ENCODE results near the gene BCO1. TPM values are rescaled to one million over a fixed set of nuclear protein-coding genes. Genes with fewer than 3 reads are reported as not detected.

BCO1 gene
- total RNA-seq, 4 donors from 2014 or later = 0.26 TPM; not detected in 3

DNA sequence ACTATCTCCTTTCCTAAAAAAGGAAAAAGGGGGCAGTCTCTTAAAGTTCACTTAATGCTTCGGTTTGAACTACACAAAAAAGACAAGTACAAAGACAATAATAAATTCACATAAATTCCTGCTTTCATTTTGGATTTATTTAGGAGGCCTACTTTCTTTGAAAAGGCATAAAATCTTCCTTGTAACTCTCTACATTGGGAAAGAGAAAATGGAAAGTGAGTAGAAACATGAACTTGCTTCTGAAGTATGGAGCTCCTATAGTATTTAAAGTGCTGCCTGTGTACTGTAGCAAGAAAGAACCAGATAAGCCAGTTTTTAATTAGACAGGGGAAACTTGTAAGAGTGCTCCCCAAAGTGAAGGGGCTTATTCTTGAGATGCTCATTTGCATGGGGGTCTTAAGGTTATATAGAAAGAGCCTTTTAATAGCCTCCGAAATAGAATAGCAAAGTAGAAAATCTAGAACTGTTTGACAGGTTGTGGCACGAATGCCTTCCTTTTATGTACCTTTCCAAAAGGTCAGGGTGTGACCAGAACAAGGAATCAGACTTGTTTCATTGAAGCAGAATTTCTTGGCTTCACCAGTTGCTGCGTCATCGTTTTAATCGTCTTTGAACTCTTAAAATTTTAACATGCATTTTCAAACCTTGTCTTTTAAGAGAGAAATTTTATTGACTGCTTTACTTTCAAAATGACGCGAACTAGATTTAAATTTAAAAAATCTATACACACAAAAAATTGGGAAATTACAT is 89.1 kb downstream of the BCO1 start:
- H3K4me3 ChIP-seq = peak overlapping the region; percentile 4
- TF ChIP-seq POLR2AphosphoS5 (IDR thresholded peaks at IDR 0.05) (no peak), POLR2A (IDR thresholded peaks at IDR 0.05) (no peak), EP300 (IDR thresholded peaks at IDR 0.05) (no peak)
- TF ChIP-seq, protein P1, sequence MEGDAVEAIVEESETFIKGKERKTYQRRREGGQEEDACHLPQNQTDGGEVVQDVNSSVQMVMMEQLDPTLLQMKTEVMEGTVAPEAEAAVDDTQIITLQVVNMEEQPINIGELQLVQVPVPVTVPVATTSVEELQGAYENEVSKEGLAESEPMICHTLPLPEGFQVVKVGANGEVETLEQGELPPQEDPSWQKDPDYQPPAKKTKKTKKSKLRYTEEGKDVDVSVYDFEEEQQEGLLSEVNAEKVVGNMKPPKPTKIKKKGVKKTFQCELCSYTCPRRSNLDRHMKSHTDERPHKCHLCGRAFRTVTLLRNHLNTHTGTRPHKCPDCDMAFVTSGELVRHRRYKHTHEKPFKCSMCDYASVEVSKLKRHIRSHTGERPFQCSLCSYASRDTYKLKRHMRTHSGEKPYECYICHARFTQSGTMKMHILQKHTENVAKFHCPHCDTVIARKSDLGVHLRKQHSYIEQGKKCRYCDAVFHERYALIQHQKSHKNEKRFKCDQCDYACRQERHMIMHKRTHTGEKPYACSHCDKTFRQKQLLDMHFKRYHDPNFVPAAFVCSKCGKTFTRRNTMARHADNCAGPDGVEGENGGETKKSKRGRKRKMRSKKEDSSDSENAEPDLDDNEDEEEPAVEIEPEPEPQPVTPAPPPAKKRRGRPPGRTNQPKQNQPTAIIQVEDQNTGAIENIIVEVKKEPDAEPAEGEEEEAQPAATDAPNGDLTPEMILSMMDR (IDR thresholded peaks at IDR 0.05) = no peak
- H3K9me3 ChIP-seq = no peaks in the 10 kb centered on the region
- 48% methylated on average over 8 of the region's 8 CpGs for WGBS
- H3K27me3 ChIP-seq = no peaks in the 10 kb centered on the region
- H3K36me3 ChIP-seq = no peaks in the 10 kb centered on the region
- no peak for DNase-seq (ENCODE audit: low spot score in 2 of 2)
- peak overlapping the region; percentile 83 for H3K27ac ChIP-seq
- peaks cover 42% of the 10 kb centered on the region for H3K4me1 ChIP-seq

DNA sequence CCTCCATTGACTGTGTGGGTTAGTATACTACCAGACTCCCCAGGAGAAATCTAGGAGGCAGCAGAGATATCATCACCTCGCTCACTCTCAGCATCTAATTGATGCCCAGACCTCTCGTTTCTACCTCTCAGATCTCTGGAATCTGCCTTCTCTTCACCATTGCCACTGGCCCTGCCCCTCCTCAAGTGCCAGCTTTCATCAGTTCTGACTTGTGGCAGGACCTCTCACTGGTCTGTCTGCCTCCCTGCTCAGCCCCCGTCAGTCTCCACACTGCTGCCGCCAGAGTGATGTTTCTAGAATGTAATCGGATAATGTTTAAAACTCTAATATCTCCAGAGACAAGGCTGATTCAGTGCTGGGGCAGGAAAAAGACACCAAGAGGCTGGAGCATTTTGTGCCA is 91.5 kb downstream of the BCO1 start:
- no peaks in the 10 kb centered on the region for H3K9me3 ChIP-seq
- 56% methylated on average over 5 of the region's 5 CpGs for WGBS
- no peaks in the 10 kb centered on the region for H3K36me3 ChIP-seq
- no peak for TF ChIP-seq POLR2AphosphoS5 (IDR thresholded peaks at IDR 0.05)
- TF ChIP-seq, protein P1 (IDR thresholded peaks at IDR 0.05) = no peak
- no peak for TF ChIP-seq EP300 (IDR thresholded peaks at IDR 0.05)
- TF ChIP-seq POLR2A (IDR thresholded peaks at IDR 0.05) = no peak
- H3K4me1 ChIP-seq = peaks cover 35% of the 10 kb centered on the region
- H3K27ac ChIP-seq = no peak overlapping the region
- H3K4me3 ChIP-seq = no peak overlapping the region
- no peak for DNase-seq (ENCODE audit: low spot score in 2 of 2)
- H3K27me3 ChIP-seq = no peaks in the 10 kb centered on the region

DNA sequence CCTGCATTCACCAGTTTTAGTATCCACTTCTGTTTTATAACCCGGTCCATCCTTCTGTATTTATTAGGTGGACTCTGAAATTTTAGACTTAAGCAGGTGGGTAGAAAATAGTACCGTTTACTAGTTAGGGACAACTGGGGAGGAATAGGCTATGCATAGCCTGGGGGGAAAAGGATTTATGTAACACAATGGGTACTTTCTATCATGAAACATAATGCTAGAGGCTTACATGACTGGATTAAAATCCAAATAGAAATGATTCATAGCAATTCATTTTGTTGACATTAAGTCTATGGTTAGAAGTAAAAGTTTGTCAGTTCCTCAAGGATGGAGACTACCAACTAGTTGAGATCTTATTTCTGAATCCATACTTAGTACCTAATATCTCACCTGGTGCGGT is 94.9 kb downstream of the BCO1 start:
- H3K36me3 ChIP-seq = no peaks in the 10 kb centered on the region
- no peaks in the 10 kb centered on the region for H3K9me3 ChIP-seq
- TF ChIP-seq EP300 (IDR thresholded peaks at IDR 0.05) = no peak
- TF ChIP-seq, protein P1 (IDR thresholded peaks at IDR 0.05) = no peak
- H3K4me3 ChIP-seq = no peak overlapping the region
- WGBS = 90% methylated on average over 3 of the region's 3 CpGs
- H3K4me1 ChIP-seq = peaks cover 12% of the 10 kb centered on the region
- DNase-seq (ENCODE audit: low spot score in 2 of 2) = no peak
- H3K27me3 ChIP-seq = no peaks in the 10 kb centered on the region
- H3K27ac ChIP-seq = no peak overlapping the region

DNA sequence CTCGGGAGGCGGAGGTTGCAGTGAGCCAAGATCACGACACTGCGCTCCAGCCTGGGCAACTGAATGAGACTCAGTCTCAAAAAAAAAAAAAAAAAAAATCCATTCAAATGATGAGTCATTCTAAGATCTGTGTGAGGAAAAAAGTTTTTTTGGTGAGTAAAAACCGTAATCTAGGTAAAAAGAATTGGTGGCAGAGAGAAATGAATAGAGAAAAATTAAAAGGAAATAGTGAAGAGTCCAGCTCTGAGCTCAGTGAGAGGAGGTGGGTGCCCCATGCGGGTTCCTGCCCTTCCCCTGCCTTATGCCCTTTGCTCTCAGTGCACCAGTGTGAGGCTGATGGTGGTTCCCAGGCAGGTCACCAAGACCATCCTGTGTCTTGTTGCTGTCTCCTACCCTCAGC is 97.2 kb downstream of the BCO1 start:
- H3K4me1 ChIP-seq = no peaks in the 10 kb centered on the region
- no peaks in the 10 kb centered on the region for H3K36me3 ChIP-seq
- TF ChIP-seq POLR2A (IDR thresholded peaks at IDR 0.05) = no peak
- TF ChIP-seq, protein P1 (IDR thresholded peaks at IDR 0.05) = no peak
- no peak for TF ChIP-seq POLR2AphosphoS5 (IDR thresholded peaks at IDR 0.05)
- TF ChIP-seq EP300 (IDR thresholded peaks at IDR 0.05) = no peak
- no peak overlapping the region for H3K27ac ChIP-seq
- H3K27me3 ChIP-seq = no peaks in the 10 kb centered on the region
- no peak for DNase-seq (ENCODE audit: low spot score in 2 of 2)
- WGBS = 92% methylated on average over 5 of the region's 6 CpGs
- no peaks in the 10 kb centered on the region for H3K9me3 ChIP-seq
- H3K4me3 ChIP-seq = no peak overlapping the region

DNA sequence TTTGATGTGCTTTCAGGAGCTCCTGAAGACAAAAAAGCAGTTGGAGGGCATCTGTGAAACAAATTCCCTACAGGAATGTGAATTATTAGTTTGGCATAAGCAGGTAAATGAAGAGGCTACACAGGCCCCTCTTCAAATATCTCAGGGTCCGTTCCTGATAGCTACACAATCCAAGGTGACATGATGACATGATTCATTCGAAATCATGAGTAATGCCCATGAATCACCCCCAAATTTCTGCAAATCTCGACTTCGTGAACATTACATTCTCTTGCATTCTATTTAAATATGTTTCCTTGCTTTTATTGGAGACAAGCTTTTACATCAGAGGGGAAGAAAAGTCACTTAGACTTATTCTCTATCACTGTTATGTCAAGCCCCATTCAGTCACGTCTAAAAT is 98.6 kb downstream of the BCO1 start:
- H3K9me3 ChIP-seq = no peaks in the 10 kb centered on the region
- H3K36me3 ChIP-seq = no peaks in the 10 kb centered on the region
- DNase-seq (ENCODE audit: low spot score in 2 of 2) = no peak
- no peaks in the 10 kb centered on the region for H3K4me1 ChIP-seq
- H3K27ac ChIP-seq = no peak overlapping the region
- TF ChIP-seq EP300 (IDR thresholded peaks at IDR 0.05) (no peak), POLR2AphosphoS5 (IDR thresholded peaks at IDR 0.05) (no peak), POLR2A (IDR thresholded peaks at IDR 0.05) (no peak)
- TF ChIP-seq, protein P1 (IDR thresholded peaks at IDR 0.05) = no peak
- H3K4me3 ChIP-seq = no peak overlapping the region
- WGBS = 95% methylated on average over 5 of the region's 5 CpGs
- no peaks in the 10 kb centered on the region for H3K27me3 ChIP-seq

Other genes starting within 250 kb of the BCO1 start
- 10 to 100 TPM in 3 of 4 donors, 1 to 10 TPM in 1; 8.9 to 37.8 (median 34.1) TPM for gene CMC2, start 231.8 kb upstream of the BCO1 start, total RNA-seq
- 1 to 10 TPM; 2.5 to 7.6 (median 5.5) TPM for gene CENPN, start 231.5 kb upstream of the BCO1 start, total RNA-seq
- gene ATMIN, start 202.8 kb upstream of the BCO1 start, total RNA-seq = 10 to 100 TPM; 30.7 to 65.0 (median 45.5) TPM
- 1 to 10 TPM in 1 of 4 donors, under 1 TPM in 2, not detected in 1; 0.57 to 2.2 (median 0.81) TPM for gene C16orf46, start 161.5 kb upstream of the BCO1 start, total RNA-seq
- gene GCSH, start 142.3 kb upstream of the BCO1 start, total RNA-seq = 10 to 100 TPM in 2 of 4 donors, 1 to 10 TPM in 2; 4.7 to 16.6 (median 10.2) TPM
- gene GAN, start 76.3 kb downstream of the BCO1 start, total RNA-seq = 100 to 1,000 TPM in 3 of 4 donors, 10 to 100 TPM in 1; 74.3 to 168 (median 130) TPM
- gene CMIP, start 206.1 kb downstream of the BCO1 start, total RNA-seq = 10 to 100 TPM; 63.9 to 89.9 (median 70.0) TPM